Aorta (tissue), 5 donors: Measurements from ENCODE around the gene REXO1. TPM values are rescaled to one million over a fixed set of nuclear protein-coding genes. Genes with fewer than 3 reads are reported as not detected.

Source experiments
- ATAC-seq: fragments of 200-7000 bp; cut with Tn5 transposase; one replicate; pipeline ENCODE4 v1.9.1; 2022; ENCODE audit warnings: moderate library complexity; ENCODE audit not compliant: low FRiP score
- DNase-seq, 2 donors: peaks; one replicate each; pipeline ENCODE4 v3.0.0-alpha.2; 2020
- H3K27ac ChIP-seq, 2 donors: one replicate each; pipeline ENCODE4 v1.5.1; 2013; ENCODE audit warnings: low read length in 2 of 2, mild to moderate bottlenecking in 2 of 2, moderate library complexity in 2 of 2, control low read depth in 1 of 2, inconsistent platforms in 1 of 2, low read depth in 1 of 2
- H3K27me3 ChIP-seq, 2 donors: one replicate each; pipeline ENCODE4 v1.6.1; 2013; ENCODE audit warnings: control low read depth in 1 of 2, low read length in 1 of 2, mild to moderate bottlenecking in 1 of 2, moderate library complexity in 1 of 2; ENCODE audit not compliant: insufficient read depth in 2 of 2, control insufficient read depth in 1 of 2
- H3K36me3 ChIP-seq, 2 donors: one replicate each; pipeline ENCODE4 v1.6.1; 2013; ENCODE audit warnings: control low read depth in 1 of 2, low read length in 1 of 2, mild to moderate bottlenecking in 1 of 2; ENCODE audit not compliant: insufficient read depth in 2 of 2, control insufficient read depth in 1 of 2
- H3K4me1 ChIP-seq, 2 donors: one replicate each; pipeline ENCODE4 v1.6.1; 2013; ENCODE audit warnings: low read length in 2 of 2, control low read depth in 1 of 2, mild to moderate bottlenecking in 1 of 2, moderate library complexity in 1 of 2; ENCODE audit not compliant: insufficient read depth in 2 of 2, control insufficient read depth in 1 of 2
- H3K4me3 ChIP-seq, 2 donors: one replicate each; pipeline ENCODE4 v1.5.1; 2013; ENCODE audit warnings: low read length in 2 of 2, control low read depth in 1 of 2, mild to moderate bottlenecking in 1 of 2
- H3K9me3 ChIP-seq: one replicate; pipeline ENCODE4 v1.6.1; 2013; ENCODE audit warnings: mild to moderate bottlenecking, low read length; ENCODE audit not compliant: control insufficient read depth
- WGBS, 2 donors: extraction: QIAGEN DNeasy Blood & Tissue Kit; methylation state at CpG; one replicate each; pipeline ENCODE4 v1.1.7; 2013; 5-methylcytosine and 5-hydroxymethylcytosine counted together
- intact Hi-C, 2 donors: fragments of 100-400 bp; cut with DNase I; formaldehyde crosslinking; loops; one replicate each; pipeline versions ENCODE4 v1.14.2 to v1.15.0; 2022
- polyA plus RNA-seq, 2 donors: library from polyadenylated mRNA; stranded (reverse); fragments of 200-250 nt; gene quantifications; one replicate each; pipeline ENCODE4 v1.2.3, GENCODE V29; 2013
- total RNA-seq, 2 donors: library from RNA; stranded (reverse); fragmentation: NEBNext Ultra II Directional; extraction: Animal tissue kit (Norgen Biotek cat#: 25700); gene quantifications; one replicate each; pipeline ENCODE4 v1.2.1, GENCODE V29; 2021
- donor health status: healthy with polysubstance abuse.
- donor health status: Bipolar disorder and iron deficiency.
- donor health status: DM: no; HTN: no; CAD: no.
- donor health status: DM: no; HTN: no; CAD: no.
- donor health status: DM: yes; HTN: yes; CAD: no.

The REXO1 gene
- total and polyA plus RNA-seq, 4 donors = 4.8 to 29.9 (median 26.7) TPM

DNA sequence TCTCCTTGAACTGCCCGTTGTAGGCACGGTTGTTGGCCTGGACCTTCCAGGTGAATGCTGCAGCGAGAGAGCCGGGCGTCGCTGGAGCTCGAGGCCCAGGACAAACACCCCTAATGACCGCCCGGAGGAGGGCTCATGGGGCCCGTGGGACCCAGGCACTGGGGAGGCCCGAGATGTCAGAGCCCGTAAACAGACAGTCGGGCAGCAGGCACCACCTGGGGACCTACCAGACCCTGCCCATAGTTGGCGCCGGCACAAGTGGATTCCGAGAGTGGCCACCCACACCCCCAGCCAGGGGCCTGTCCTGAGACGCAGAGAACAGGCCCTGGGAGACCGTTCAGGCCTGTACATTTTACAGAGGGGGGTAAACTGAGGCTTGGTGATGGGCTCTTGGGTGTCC lies 38.6 kb downstream of the REXO1 start:
- H3K27ac ChIP-seq = no peak overlapping the region
- WGBS, 2 donors = 84 to 86% methylated on average over 18 of the region's 18 CpGs
- no peak for ATAC-seq
- no peaks in the 10 kb centered on the region for H3K27me3 ChIP-seq
- no peak overlapping the region for H3K4me3 ChIP-seq
- DNase-seq = peak in 1 of 2 donors; percentile 48
- intact Hi-C loops = no loop called here
- no peaks in the 10 kb centered on the region for H3K9me3 ChIP-seq
- H3K4me1 ChIP-seq = no peaks in the 10 kb centered on the region
- H3K36me3 ChIP-seq = no peaks in the 10 kb centered on the region

DNA sequence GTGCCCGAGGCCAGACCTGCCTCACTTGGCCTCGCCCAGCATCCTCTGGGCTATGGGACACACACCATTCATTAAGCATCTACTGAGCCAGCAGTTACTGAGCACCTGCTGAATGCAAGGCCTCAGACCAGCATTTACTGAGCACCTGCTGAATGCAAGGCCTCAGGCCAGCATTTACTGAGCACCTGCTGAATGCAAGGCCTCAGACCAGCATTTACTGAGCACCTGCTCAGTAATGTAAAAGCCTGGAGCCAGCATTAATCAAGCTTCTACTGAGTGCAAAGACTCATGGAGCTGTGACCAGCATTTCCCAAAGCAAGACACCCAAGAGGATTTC lies 39.9 kb downstream of the REXO1 start:
- no peaks in the 10 kb centered on the region for H3K27me3 ChIP-seq
- WGBS, 2 donors = 92 to 95% methylated on average over 2 of the region's 2 CpGs
- intact Hi-C loops = no loop called here
- H3K27ac ChIP-seq = no peak overlapping the region
- ATAC-seq (no peak), DNase-seq (no peak)
- no peaks in the 10 kb centered on the region for H3K4me1 ChIP-seq
- H3K9me3 ChIP-seq = no peaks in the 10 kb centered on the region
- H3K36me3 ChIP-seq = no peaks in the 10 kb centered on the region
- no peak overlapping the region for H3K4me3 ChIP-seq

DNA sequence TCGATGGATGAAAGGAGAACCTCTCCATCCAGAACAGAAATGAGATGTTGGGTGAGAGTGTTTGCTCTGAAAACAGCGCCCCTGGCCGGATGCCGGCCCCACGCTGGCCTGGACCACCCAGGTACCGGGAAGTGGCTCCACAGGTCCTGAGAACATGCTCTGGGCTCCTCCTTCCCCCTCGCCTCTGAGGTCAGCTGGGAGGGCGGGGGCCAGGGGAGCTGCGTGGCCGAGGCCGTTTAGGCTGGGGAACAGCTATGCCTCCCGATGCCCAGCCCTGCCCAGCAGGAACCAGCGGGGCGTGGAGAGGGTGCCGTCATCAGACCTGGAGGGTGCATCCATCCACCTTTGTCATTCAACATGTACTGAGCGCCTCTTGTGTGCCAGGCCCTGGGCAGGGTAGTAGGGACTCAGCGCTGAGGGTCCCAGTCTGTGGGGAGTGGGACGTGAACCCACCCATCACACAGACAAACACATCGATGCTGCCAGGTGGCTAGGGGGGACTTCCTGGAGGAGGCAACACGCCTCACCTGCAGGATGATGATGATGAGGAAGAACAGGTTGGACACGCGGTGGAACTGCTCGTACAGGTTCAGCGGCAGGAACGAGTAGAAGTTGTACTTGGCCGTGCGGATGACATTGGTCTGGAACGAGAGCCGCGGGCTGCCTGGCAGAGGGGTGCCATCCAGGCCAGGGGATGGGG lies 40.4 kb downstream of the REXO1 start:
- no peak for ATAC-seq
- intact Hi-C loops = no loop called here
- Histone ChIP-seq H3K4me1 (no peaks in the 10 kb centered on the region), H3K9me3 (no peaks in the 10 kb centered on the region), H3K36me3 (no peaks in the 10 kb centered on the region), H3K4me3 (no peak overlapping the region), H3K27ac (no peak overlapping the region), H3K27me3 (no peaks in the 10 kb centered on the region)
- WGBS, 2 donors = 68 to 78% methylated on average over 30 of the region's 30 CpGs
- DNase-seq = no peak

DNA sequence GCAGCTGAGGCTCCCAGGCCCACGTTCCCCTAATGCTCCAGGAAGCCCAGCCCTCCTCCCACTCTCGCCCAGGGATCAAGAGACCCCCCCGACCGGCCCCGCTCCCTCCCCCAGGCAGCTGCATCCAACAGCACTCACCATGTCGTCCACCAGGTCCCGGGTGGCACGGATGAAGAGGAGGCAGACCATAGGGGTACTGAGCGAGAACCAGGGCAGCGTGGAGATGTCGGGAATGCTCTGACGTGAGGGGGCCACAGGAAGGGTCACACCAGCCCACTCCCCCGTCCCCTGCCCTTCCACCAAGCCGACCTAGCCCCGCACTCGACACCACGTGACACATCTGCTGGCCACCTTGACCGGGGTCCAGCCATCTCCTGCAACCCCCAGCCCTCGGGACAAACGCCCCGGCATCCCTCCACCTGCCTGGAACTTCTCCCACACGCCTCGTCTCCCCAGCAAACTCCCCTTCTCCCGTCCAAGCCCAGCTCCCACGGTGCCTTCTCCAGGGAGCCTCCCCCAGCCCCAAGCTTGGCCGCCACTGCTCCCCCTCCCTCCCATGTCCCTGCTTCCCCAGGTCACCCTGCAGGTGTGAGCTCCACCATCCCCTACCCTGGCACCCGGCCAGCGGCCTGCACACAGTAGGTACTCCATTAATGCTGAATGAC lies 41.1 kb downstream of the REXO1 start:
- H3K27me3 ChIP-seq = no peaks in the 10 kb centered on the region
- intact Hi-C loops = no loop called here
- peak in 1 of 2 donors; percentile 45 for DNase-seq
- H3K9me3 ChIP-seq = no peaks in the 10 kb centered on the region
- ATAC-seq = no peak
- H3K36me3 ChIP-seq = no peaks in the 10 kb centered on the region
- WGBS, 2 donors = 64 to 75% methylated on average over 28 of the region's 28 CpGs
- H3K27ac ChIP-seq = no peak overlapping the region
- H3K4me1 ChIP-seq = no peaks in the 10 kb centered on the region
- no peak overlapping the region for H3K4me3 ChIP-seq

DNA sequence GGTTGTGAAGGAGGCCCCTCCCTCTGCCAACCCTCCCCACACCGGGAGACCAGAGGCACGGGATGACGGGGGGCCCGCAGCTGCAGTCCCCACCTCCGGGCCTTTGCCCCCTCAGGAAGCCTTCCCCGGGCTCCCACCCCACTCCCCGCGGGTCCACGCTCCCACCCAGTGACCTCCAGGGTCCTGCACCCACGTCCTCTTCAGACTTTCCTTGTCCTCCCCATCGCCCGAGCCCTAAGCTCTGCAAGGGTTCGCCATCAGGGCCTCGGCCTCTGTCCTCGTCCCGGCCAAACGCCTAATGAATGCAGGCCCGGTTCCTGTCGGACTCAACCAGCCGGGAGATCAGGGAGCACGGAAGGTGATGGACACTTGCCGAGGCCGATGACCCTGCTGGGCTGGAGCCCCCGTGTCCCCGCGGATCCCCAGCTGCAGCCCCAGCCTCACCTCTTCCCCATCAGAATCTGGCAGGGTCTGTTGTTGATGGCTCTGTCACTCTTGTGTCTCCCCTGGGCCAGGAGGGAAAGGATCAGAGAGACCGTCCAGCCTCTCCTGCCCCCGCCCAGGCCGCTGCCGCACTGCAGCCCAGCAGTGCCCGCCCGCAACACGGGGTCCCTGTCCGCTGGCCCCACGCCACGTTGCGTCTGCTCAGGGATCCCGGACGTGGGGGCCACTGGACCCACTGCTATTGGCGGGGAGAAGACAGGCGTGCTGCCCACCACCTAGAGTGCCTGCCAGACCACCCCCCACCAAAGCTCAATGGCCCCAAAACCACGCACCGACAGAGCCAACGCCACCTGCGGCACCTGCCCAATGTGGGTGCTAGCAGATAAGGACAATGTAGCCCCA lies 41.9 kb downstream of the REXO1 start:
- no peak for ATAC-seq
- Histone ChIP-seq H3K36me3 (no peaks in the 10 kb centered on the region), H3K4me3 (no peak overlapping the region), H3K9me3 (no peaks in the 10 kb centered on the region), H3K27ac (no peak overlapping the region), H3K4me1 (no peaks in the 10 kb centered on the region), H3K27me3 (no peaks in the 10 kb centered on the region)
- 86 to 87% methylated on average over 41 to 45 of the region's 45 CpGs for WGBS, 2 donors
- intact Hi-C loops = no loop called here
- no peak for DNase-seq

DNA sequence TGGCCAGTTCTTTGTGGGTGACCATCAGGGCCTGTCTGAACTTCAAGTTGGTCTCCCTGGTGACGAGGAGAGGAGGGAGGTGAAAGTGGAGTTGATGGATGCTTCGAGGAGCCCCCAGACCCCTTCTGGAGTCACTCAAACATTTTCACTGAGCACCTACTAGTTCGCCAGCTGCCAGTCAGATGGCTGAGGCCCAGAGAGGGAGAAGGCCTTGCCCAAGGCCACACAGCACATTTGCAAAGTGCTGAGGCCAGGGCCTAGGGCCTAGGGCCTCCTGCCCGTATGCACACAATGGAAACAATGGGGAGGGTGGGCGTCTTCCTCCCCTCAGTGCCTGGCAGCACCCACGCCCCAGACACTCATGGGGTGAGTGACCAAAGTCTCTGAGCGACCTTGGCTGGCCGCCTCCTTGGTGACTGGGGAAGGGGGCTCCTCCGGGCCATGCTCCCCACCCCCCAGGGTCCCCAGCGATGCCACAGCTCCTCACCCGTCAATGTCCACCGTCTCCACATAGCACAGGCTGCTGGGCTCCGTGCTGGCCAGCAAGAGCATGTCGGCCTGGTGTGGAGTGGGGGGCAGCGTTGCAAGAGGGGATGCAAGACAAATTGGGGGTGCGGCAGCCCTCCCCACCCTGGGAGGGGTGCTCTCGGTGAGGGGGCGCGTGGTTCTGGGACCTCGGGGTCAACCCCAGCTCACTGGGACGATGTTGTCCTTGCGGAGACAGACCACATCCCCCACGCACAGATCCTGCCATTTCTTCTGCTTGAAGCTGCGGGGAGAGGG lies 42.7 kb downstream of the REXO1 start:
- Histone ChIP-seq H3K36me3 (no peaks in the 10 kb centered on the region), H3K27me3 (no peaks in the 10 kb centered on the region), H3K9me3 (no peaks in the 10 kb centered on the region), H3K4me3 (no peak overlapping the region), H3K4me1 (no peaks in the 10 kb centered on the region), H3K27ac (no peak overlapping the region)
- DNase-seq = no peak
- intact Hi-C loops = no loop called here
- WGBS, 2 donors = 91 to 93% methylated on average over 24 of the region's 24 CpGs
- no peak for ATAC-seq

DNA sequence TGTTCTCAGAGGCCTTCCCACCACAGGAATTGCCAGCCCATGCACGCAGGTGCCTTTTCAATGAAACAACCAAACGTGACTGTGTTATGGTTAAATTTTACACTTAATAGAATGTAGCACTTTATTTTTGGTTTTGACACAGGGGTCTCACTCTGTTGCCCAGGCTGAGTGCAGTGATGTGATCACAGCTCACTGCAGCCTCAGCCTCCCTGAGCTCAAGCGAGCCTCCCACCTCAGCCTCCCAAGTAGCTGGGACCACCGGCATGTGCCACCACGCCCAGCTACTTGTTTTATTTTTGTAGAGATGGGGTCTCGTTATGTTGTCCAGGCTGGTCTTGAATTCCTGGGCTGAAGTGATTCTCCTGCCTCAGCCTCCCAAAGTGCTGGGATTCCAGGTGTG lies 43.4 kb downstream of the REXO1 start:
- H3K27ac ChIP-seq = no peak overlapping the region
- 87 to 93% methylated on average over 6 of the region's 6 CpGs for WGBS, 2 donors
- ATAC-seq (no peak), DNase-seq (no peak)
- no peaks in the 10 kb centered on the region for H3K27me3 ChIP-seq
- H3K4me3 ChIP-seq = no peak overlapping the region
- intact Hi-C loops = no loop called here
- H3K9me3 ChIP-seq = no peaks in the 10 kb centered on the region
- H3K36me3 ChIP-seq = no peaks in the 10 kb centered on the region
- no peaks in the 10 kb centered on the region for H3K4me1 ChIP-seq

DNA sequence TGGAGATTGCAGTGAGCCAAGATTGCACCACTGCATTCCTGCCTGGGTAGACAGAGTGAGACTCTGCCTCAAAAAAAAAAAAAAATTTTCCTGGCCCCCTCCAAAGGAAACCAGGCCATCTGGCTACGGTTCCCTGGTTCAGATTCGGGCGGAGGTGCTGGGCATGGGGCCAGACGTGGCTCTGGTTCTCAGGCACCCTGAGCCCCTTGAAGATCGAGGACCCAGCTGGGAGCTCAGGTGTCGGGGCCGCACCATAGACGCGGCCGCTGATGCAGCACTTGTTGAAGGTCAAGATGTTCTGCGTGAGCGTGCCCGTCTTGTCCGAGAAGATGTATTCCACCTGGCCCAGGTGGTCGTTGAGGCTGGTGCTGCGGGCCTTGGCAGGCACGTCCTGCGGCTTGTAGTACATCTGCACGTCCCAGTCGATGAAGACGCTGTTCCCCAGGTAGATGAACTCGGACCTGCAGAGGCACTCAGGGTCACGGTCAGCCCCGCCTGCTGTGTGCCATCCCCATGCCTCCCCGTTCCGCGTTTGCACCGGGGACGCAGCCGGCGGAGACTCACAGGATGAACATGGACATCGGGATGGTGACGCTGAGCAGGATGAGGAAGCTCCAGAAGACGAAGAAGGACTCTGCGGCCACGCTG lies 48.5 kb downstream of the REXO1 start:
- DNase-seq (no peak), ATAC-seq (no peak)
- H3K4me3 ChIP-seq = no peak overlapping the region
- H3K9me3 ChIP-seq = no peaks in the 10 kb centered on the region
- H3K36me3 ChIP-seq = no peaks in the 10 kb centered on the region
- no peak overlapping the region for H3K27ac ChIP-seq
- no peaks in the 10 kb centered on the region for H3K4me1 ChIP-seq
- WGBS, 2 donors = 82 to 86% methylated on average over 36 of the region's 36 CpGs
- intact Hi-C loops = no loop called here
- no peaks in the 10 kb centered on the region for H3K27me3 ChIP-seq
